Measurements from ENCODE around the gene TREM2. TPM values are rescaled to one million over a fixed set of nuclear protein-coding genes. Genes with fewer than 3 reads are reported as not detected.
"Not testable (repeated sequence)": the region's sequence is repeated elsewhere in the genome, so short reads cannot be mapped to it uniquely, and the experiment has no call there.

TREM2 gene
- total RNA-seq, 5 donors from 2014 or later (not counting 1 experiment from before 2014, with no cell fraction given), result 0.23 to 0.25 TPM; not detected in 3

GRCh38 chr6:41132254-41132653, 30.7 kb downstream of the TREM2 start:
- ChIA-PET POLR2A (no interaction called here), CTCF (no interaction called here)
- no peaks in the 10 kb centered on the region for H3K27me3 Mint-ChIP-seq
- ATAC-seq (replicated peaks in 1 of 4) (no peak), DNase-seq (no peak)
- H3K9me3 Mint-ChIP-seq, result no peaks in the 10 kb centered on the region
- H3K4me3 Mint-ChIP-seq, result no peak overlapping the region
- Histone ChIP-seq H3K36me3 (ENCODE audit: control insufficient read depth in 2 of 2, extremely low read depth in 1 of 2, insufficient read depth in 1 of 2, low read length in 1 of 2) (peaks cover 8% of the 10 kb centered on the region in 2 donors), H3K27ac (ENCODE audit: low read length) (no peak overlapping the region), H3K4me1 (ENCODE audit: control insufficient read depth in 1 of 2, extremely low read depth in 1 of 2, insufficient read depth in 2 of 2, low read length in 2 of 2) (no peaks in the 10 kb centered on the region), H3K4me3 (ENCODE audit: control insufficient read depth in 1 of 2, extremely low read depth in 1 of 2, low read length in 1 of 2) (no peak overlapping the region), H3K9me3 (no peaks in the 10 kb centered on the region), H3K27me3 (replicated peaks in 1 of 2; ENCODE audit: control insufficient read depth in 2 of 2, extremely low read depth in 1 of 2, insufficient read depth in 2 of 2, low read length in 1 of 2) (no peaks in the 10 kb centered on the region)
- peaks cover 37% of the 10 kb centered on the region for H3K36me3 Mint-ChIP-seq
- WGBS (ENCODE audit: insufficient coverage), result no CpG with 5 or more reads among the region's 2 CpGs
- no peaks in the 10 kb centered on the region for H3K4me1 Mint-ChIP-seq
- no peak overlapping the region for H3K27ac Mint-ChIP-seq

- CTCF ChIA-PET, result no interaction called here
- WGBS (ENCODE audit: insufficient coverage), result no CpG with 5 or more reads among the region's 3 CpGs
These were observed 37.6 kb downstream of the TREM2 start for GRCh38 chr6:41125282-41125681.

GRCh38 chr6:41122918-41123317, 40.0 kb downstream of the TREM2 start:
- Mint-ChIP-seq H3K27me3 (no peaks in the 10 kb centered on the region), H3K9me3 (no peaks in the 10 kb centered on the region), H3K27ac (no peak overlapping the region), H3K4me1 (no peaks in the 10 kb centered on the region), H3K36me3 (peaks cover 59% of the 10 kb centered on the region), H3K4me3 (no peak overlapping the region)
- ATAC-seq (replicated peaks in 1 of 4) (no peak), DNase-seq (no peak)
- 100% methylated on average over 1 of the region's 1 CpG for WGBS (ENCODE audit: insufficient coverage)
- ChIA-PET CTCF (no interaction called here), POLR2A (no interaction called here)
- H3K27me3 ChIP-seq (replicated peaks in 1 of 2; ENCODE audit: control insufficient read depth in 2 of 2, extremely low read depth in 1 of 2, insufficient read depth in 2 of 2, low read length in 1 of 2), result no peaks in the 10 kb centered on the region
- peaks cover 0 to 11% of the 10 kb centered on the region in 2 donors for H3K36me3 ChIP-seq (ENCODE audit: control insufficient read depth in 2 of 2, extremely low read depth in 1 of 2, insufficient read depth in 1 of 2, low read length in 1 of 2)
- no peak overlapping the region for H3K27ac ChIP-seq (ENCODE audit: low read length)
- H3K4me1 ChIP-seq (ENCODE audit: control insufficient read depth in 1 of 2, extremely low read depth in 1 of 2, insufficient read depth in 2 of 2, low read length in 2 of 2), result no peaks in the 10 kb centered on the region
- H3K4me3 ChIP-seq (ENCODE audit: control insufficient read depth in 1 of 2, extremely low read depth in 1 of 2, low read length in 1 of 2), result no peak overlapping the region
- H3K9me3 ChIP-seq, result no peaks in the 10 kb centered on the region

More at GRCh38 chr6:41125282-41125681, 37.6 kb downstream of the TREM2 start:
- H3K4me1 ChIP-seq (ENCODE audit: control insufficient read depth in 1 of 2, extremely low read depth in 1 of 2, insufficient read depth in 2 of 2, low read length in 2 of 2), result no peaks in the 10 kb centered on the region
- no peaks in the 10 kb centered on the region for H3K9me3 ChIP-seq
- Mint-ChIP-seq H3K4me3 (no peak overlapping the region), H3K27ac (no peak overlapping the region), H3K9me3 (no peaks in the 10 kb centered on the region), H3K4me1 (no peaks in the 10 kb centered on the region), H3K27me3 (no peaks in the 10 kb centered on the region), H3K36me3 (peaks cover 43% of the 10 kb centered on the region)
- DNase-seq (no peak), ATAC-seq (replicated peaks in 1 of 4) (no peak)
- no peak overlapping the region for H3K27ac ChIP-seq (ENCODE audit: low read length)
- H3K27me3 ChIP-seq (replicated peaks in 1 of 2; ENCODE audit: control insufficient read depth in 2 of 2, extremely low read depth in 1 of 2, insufficient read depth in 2 of 2, low read length in 1 of 2), result no peaks in the 10 kb centered on the region
- POLR2A ChIA-PET, result no interaction called here
- H3K4me3 ChIP-seq (ENCODE audit: control insufficient read depth in 1 of 2, extremely low read depth in 1 of 2, low read length in 1 of 2), result no peak overlapping the region
- peaks cover 0 to 6% of the 10 kb centered on the region in 2 donors for H3K36me3 ChIP-seq (ENCODE audit: control insufficient read depth in 2 of 2, extremely low read depth in 1 of 2, insufficient read depth in 1 of 2, low read length in 1 of 2)

GRCh38 chr6:41122373-41122772, 40.5 kb downstream of the TREM2 start:
- H3K36me3 Mint-ChIP-seq, result peaks cover 62% of the 10 kb centered on the region
- H3K4me3 Mint-ChIP-seq, result no peak overlapping the region
- H3K9me3 ChIP-seq, result no peaks in the 10 kb centered on the region
- H3K4me1 Mint-ChIP-seq, result no peaks in the 10 kb centered on the region
- H3K27ac Mint-ChIP-seq, result no peak overlapping the region
- no peak overlapping the region for H3K27ac ChIP-seq (ENCODE audit: low read length)
- peaks cover 0 to 11% of the 10 kb centered on the region in 2 donors for H3K36me3 ChIP-seq (ENCODE audit: control insufficient read depth in 2 of 2, extremely low read depth in 1 of 2, insufficient read depth in 1 of 2, low read length in 1 of 2)
- no CpG with 5 or more reads among the region's 1 CpG for WGBS (ENCODE audit: insufficient coverage)
- ChIA-PET POLR2A (no interaction called here), CTCF (no interaction called here)
- ATAC-seq (replicated peaks in 1 of 4) (no peak), DNase-seq (no peak)
- H3K4me3 ChIP-seq (ENCODE audit: control insufficient read depth in 1 of 2, extremely low read depth in 1 of 2, low read length in 1 of 2), result no peak overlapping the region
- H3K4me1 ChIP-seq (ENCODE audit: control insufficient read depth in 1 of 2, extremely low read depth in 1 of 2, insufficient read depth in 2 of 2, low read length in 2 of 2), result no peaks in the 10 kb centered on the region
- H3K9me3 Mint-ChIP-seq, result no peaks in the 10 kb centered on the region
- no peaks in the 10 kb centered on the region for H3K27me3 Mint-ChIP-seq
- no peaks in the 10 kb centered on the region for H3K27me3 ChIP-seq (replicated peaks in 1 of 2; ENCODE audit: control insufficient read depth in 2 of 2, extremely low read depth in 1 of 2, insufficient read depth in 2 of 2, low read length in 1 of 2)

- Histone ChIP-seq H3K9me3 (no peaks in the 10 kb centered on the region), H3K27me3 (replicated peaks in 1 of 2; ENCODE audit: control insufficient read depth in 2 of 2, extremely low read depth in 1 of 2, insufficient read depth in 2 of 2, low read length in 1 of 2) (no peaks in the 10 kb centered on the region), H3K27ac (ENCODE audit: low read length) (no peak overlapping the region), H3K36me3 (ENCODE audit: control insufficient read depth in 2 of 2, extremely low read depth in 1 of 2, insufficient read depth in 1 of 2, low read length in 1 of 2) (peaks cover 0 to 11% of the 10 kb centered on the region in 2 donors), H3K4me1 (ENCODE audit: control insufficient read depth in 1 of 2, extremely low read depth in 1 of 2, insufficient read depth in 2 of 2, low read length in 2 of 2) (no peaks in the 10 kb centered on the region), H3K4me3 (ENCODE audit: control insufficient read depth in 1 of 2, extremely low read depth in 1 of 2, low read length in 1 of 2) (no peak overlapping the region)
- Mint-ChIP-seq H3K36me3 (peaks cover 64% of the 10 kb centered on the region), H3K4me3 (no peak overlapping the region), H3K27me3 (no peaks in the 10 kb centered on the region), H3K9me3 (no peaks in the 10 kb centered on the region), H3K4me1 (no peaks in the 10 kb centered on the region), H3K27ac (no peak overlapping the region)
- POLR2A ChIA-PET, result no interaction called here
- ATAC-seq (replicated peaks in 1 of 4) (no peak), DNase-seq (no peak)
- WGBS (ENCODE audit: insufficient coverage), result no CpG with 5 or more reads among the region's 1 CpG
- CTCF ChIA-PET, result no interaction called here
These were observed 42.9 kb downstream of the TREM2 start for GRCh38 chr6:41120058-41120457.

- POLR2A ChIA-PET, result no interaction called here
These were observed 43.4 kb downstream of the TREM2 start for GRCh38 chr6:41119508-41119907.

GRCh38 chr6:41115027-41115426, 47.9 kb downstream of the TREM2 start:
- no CpG with 5 or more reads among the region's 2 CpGs for WGBS (ENCODE audit: insufficient coverage)
- H3K36me3 ChIP-seq (ENCODE audit: control insufficient read depth in 2 of 2, extremely low read depth in 1 of 2, insufficient read depth in 1 of 2, low read length in 1 of 2); H3K4me3 ChIP-seq (ENCODE audit: control insufficient read depth in 1 of 2, extremely low read depth in 1 of 2, low read length in 1 of 2); H3K4me1 Mint-ChIP-seq; H3K27me3 ChIP-seq (replicated peaks in 1 of 2; ENCODE audit: control insufficient read depth in 2 of 2, extremely low read depth in 1 of 2, insufficient read depth in 2 of 2, low read length in 1 of 2); H3K27me3 Mint-ChIP-seq; POLR2A ChIA-PET; H3K27ac ChIP-seq (ENCODE audit: low read length); H3K9me3 ChIP-seq; H3K4me1 ChIP-seq (ENCODE audit: control insufficient read depth in 1 of 2, extremely low read depth in 1 of 2, insufficient read depth in 2 of 2, low read length in 2 of 2); H3K4me3 Mint-ChIP-seq; H3K27ac Mint-ChIP-seq; DNase-seq; CTCF ChIA-PET; H3K9me3 Mint-ChIP-seq; ATAC-seq (replicated peaks in 1 of 4): not testable (repeated sequence)
- H3K36me3 Mint-ChIP-seq, result peaks cover 39% of the 10 kb centered on the region

More at GRCh38 chr6:41119508-41119907, 43.4 kb downstream of the TREM2 start:
- Histone ChIP-seq H3K27ac (ENCODE audit: low read length) (no peak overlapping the region), H3K4me3 (ENCODE audit: control insufficient read depth in 1 of 2, extremely low read depth in 1 of 2, low read length in 1 of 2) (no peak overlapping the region), H3K27me3 (replicated peaks in 1 of 2; ENCODE audit: control insufficient read depth in 2 of 2, extremely low read depth in 1 of 2, insufficient read depth in 2 of 2, low read length in 1 of 2) (no peaks in the 10 kb centered on the region), H3K9me3 (no peaks in the 10 kb centered on the region), H3K4me1 (ENCODE audit: control insufficient read depth in 1 of 2, extremely low read depth in 1 of 2, insufficient read depth in 2 of 2, low read length in 2 of 2) (no peaks in the 10 kb centered on the region), H3K36me3 (ENCODE audit: control insufficient read depth in 2 of 2, extremely low read depth in 1 of 2, insufficient read depth in 1 of 2, low read length in 1 of 2) (peaks cover 0 to 9% of the 10 kb centered on the region in 2 donors)
- no peaks in the 10 kb centered on the region for H3K27me3 Mint-ChIP-seq
- H3K27ac Mint-ChIP-seq, result no peak overlapping the region
- CTCF ChIA-PET, result no interaction called here
- H3K9me3 Mint-ChIP-seq, result no peaks in the 10 kb centered on the region
- H3K4me3 Mint-ChIP-seq, result no peak overlapping the region
- no peaks in the 10 kb centered on the region for H3K4me1 Mint-ChIP-seq
- DNase-seq (no peak), ATAC-seq (replicated peaks in 1 of 4) (no peak)
- no CpG with 5 or more reads among the region's 1 CpG for WGBS (ENCODE audit: insufficient coverage)
- peaks cover 61% of the 10 kb centered on the region for H3K36me3 Mint-ChIP-seq

All from T-cell (primary cell).